Stimulated activated CD8-positive, alpha-beta memory T cell treated with anti-CD3 and anti-CD28 coated beads, Interleukin-15, amount 100 ng/mL, for 48 hours (primary cell): ENCODE data around the gene ATP2B1.

Experiments used
- DNase-seq, 2 donors: peaks; one replicate each; pipeline ENCODE4 v3.0.0-alpha.2; 2020; ENCODE audit warnings: low read depth in 2 of 2

Gene ATP2B1

DNA sequence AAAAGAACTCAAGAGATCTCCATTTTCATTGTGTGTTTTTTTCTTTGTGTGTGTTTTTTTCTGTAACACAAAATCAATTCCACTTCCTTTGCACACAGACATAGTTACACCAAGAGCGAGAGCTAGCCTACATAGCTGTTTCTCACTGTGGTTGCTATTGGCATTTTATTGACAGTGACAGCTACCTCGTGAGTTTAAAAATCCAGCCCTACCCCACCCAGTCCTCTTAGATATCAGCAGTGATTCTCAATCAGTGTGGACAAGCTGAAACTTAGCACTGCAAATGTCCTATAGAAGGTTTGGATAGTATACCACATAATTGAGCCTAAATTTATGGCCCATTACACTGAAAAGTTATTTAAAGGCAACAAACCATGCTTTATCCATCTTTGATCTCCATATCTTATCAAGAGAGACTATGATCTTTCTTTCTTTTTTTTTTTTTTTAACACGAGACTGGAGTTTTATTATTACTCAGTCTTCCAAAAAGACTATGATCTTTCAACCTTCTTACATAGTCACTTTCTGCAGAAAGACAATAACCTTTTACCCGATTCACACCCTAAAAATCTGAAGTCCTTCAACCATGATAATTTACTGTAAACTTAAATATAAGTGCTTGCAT lies 46.8 kb downstream of the ATP2B1 start:
- DNase-seq: no peak

DNA sequence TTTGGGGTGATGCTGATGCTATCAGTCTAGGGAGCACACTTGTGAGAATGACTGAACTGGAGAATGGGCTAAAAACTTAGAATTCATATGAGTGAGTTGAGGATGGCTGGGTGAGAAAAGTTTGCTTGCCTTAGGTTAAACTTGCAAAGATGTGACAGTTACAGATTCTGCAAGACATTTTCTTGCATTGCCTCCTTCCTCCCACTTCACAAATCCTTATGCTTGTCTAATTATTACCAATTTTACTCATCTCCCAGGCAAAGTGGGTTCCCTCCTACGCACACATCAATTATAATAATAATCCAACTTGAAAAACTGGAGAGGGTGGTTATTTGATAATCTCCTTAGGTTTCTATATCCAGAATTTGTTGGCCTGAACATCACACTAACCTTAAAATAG lies 50.9 kb downstream of the ATP2B1 start:
- no peak for DNase-seq

DNA sequence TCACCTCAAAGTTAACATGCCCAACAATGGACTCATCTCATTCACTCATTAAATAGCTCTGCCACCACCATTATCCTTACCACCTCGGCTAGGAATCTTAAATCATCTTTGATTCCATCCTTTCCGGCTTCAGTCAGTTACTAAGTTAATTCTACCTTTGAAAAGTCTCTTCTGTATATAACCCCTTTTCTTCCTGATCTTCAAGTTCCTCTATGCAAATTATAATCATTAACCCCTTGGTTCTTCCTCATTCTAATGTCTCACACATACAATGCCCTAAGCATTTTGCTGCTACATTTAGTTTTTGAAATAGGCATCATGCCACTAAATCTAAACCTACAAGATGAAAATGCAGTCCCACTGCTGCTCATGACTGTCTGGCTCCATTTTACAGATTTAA lies 51.6 kb downstream of the ATP2B1 start:
- no peak for DNase-seq

DNA sequence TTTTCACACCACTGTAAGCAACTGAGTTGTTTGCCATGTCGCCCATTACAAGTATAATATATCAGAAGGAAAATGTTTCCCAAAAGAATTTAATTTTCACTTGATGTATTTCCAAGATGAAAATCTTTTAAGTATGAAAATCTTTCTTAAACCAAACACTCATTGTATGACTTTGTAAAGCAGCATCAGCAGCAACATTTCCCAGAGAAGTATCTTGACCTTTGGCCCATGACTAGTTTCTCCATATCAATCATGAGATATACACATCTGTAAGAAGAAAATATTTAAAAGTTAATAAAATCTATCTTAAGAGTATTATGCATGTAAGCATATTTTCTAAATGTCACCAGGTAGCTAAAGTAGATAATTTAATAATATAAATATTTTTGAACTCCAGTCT lies 52.8 kb downstream of the ATP2B1 start:
- DNase-seq: no peak

- DNase-seq: no peak
Observed at GRCh38 chr12:89651192-89651591, 57.4 kb downstream of the ATP2B1 start.

DNA sequence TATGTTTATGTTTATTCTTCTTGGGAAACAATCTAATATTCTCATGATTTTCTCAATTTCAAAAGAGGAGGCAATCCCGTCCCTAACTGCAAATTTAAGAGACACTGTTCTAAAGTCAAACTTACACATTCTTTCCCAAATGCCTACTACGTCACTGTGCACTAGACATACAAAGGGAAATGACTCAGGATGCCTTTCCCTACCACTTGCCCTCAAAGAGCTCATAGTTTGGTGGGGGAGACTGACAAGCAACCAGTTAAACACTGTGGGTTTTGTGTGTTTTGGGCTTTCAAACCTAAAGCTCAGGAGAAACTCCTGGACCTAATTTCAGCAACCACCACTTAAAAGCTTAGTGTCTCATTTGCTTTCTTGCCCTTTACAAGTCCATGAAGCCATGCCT lies 58.4 kb downstream of the ATP2B1 start:
- no peak for DNase-seq

- DNase-seq: no peak
Observed at GRCh38 chr12:89649820-89650219, 58.8 kb downstream of the ATP2B1 start.

DNA sequence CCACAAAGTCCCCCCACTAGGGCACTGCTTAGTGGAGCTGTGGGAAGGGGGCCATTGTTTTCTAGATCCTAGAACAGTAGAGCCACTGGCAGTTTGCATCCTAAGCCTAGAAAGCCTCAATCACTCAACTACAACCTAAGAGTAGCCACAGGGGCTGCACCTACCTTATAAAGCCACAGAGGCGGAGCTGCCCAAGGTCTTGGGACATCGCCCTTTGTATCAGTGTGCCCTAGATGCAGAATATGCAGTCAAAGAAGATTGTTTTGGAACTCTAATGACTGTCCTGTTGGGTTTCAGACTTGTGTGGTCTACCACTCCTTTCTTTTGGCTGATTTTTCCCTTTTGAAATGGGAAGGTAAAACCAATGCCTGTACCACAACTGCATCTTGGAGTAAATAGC lies 59.5 kb downstream of the ATP2B1 start:
- DNase-seq: no peak

DNA sequence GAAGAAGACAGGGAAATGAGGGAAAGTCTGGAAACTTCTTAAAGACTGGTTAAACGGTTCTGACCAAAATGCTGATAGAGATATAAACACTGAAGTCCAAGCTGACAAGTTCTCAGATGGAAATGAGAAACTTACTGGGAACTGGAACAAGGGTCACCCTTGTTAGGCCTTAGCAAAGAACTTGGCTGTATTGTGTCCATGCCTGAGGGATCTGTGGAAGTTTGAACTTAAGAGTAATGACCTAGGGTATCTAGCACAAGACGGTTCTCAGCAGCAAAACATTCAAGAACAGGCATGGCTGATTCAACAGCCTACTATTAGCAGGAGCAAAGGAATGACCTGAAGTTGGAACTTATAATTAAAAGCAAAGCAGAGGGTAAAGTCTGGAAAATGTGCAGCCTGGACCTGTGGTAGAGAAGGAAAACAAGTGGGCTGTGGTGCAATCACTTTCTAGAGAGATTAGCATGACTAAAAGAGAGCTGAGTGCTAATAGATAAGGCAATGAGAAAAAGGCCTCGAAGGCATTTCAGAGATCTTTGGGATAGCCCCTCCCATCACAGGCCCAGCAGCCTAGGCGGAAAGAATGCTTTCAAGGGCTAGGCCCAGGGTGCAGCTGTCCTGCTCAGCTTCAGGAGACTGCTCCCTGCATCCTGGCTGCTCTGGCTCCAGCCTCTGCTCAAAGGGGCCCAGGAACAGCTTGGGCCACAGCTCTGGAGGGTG lies 60.3 kb downstream of the ATP2B1 start:
- no peak for DNase-seq

DNA sequence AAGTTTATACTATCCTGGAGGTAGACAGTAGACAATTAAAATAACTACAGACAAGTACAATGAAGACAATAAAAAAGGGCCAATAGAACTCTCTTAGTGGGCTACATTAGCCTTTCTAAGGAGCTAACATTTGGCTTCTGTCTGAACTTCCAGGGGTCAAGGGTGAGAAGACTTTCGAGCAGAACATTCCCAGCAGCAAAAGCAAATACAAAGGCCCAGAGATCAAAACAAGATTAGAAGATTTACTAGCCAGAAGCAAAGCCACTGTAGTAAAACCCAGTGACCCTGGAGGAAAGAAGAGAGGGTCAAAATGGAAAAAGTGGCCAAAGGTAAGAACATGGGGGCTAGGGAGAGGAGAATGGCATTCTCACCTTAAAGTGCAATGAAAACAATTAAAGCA lies 63.2 kb downstream of the ATP2B1 start:
- DNase-seq: no peak

DNA sequence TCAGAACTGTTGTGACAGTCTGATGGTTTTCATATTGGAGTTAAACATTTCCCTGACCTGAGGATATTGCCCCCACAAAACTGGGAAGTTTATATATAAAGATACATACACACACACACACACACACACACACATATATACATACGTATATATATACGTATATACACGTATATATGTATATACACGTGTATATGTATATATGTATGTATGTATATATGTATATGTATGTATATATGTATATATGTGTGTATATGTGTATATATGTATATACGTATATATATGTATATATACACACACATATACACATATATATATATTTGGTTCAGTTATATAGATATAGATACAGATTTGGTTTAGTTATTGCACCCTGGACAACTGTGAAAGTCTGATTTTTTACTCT lies 65.7 kb downstream of the ATP2B1 start:
- DNase-seq: no peak

DNA sequence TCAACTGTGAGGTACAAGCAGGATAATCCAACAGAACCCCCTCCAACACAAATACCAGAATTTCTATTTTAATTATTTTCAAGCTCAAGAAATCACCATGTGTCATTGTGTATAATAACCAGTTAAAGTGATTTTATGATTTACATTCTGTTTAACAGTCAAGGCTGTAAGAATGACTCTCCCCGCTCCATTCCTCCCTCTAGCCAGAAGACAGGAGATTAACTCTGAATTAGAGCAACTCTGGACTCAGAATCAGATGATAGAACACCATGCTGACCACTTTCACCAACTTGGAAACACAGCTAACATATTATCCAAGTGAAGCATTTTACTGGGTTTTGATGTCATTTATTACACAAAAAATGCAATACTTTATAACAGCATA lies 71.9 kb downstream of the ATP2B1 start:
- no peak for DNase-seq

DNA sequence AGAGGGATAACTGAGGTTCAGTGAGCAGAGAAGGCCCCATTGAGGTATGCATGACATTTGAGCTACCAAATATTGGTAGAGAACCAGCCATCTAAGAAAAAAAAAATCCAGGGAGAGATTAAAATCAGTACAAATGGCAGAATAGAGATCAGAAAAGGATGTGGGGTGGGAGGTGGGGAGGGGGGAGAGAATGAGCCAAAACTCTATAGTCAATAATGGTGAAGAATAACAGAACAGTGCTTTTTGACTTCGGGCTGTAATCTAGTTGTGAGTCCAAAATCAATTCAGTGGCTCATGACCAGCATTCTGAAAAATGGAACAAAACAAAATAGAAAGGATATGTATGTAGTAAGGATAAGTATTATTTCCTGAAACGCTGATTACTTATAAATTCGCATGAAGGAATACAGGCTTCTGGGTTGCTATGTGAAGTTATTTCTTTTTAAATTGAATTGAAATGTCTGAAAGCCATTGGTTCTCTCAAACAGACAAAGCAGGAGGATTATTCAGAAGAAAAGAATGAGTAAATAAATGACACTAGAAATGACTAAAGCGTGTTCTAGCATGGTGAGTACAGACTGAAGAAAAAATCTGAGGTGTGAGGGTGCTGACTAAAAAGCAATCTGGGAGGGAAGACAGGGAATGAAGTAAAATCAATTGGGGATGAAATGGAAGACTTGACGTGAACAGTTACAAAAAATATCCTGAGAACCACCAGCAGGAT lies 72.4 kb downstream of the ATP2B1 start:
- DNase-seq: no peak

GRCh38 chr12:89634508-89634907 lies 74.1 kb downstream of the ATP2B1 start:
- DNase-seq: no peak

GRCh38 chr12:89632778-89633177 lies 75.9 kb downstream of the ATP2B1 start:
- no peak for DNase-seq

DNA sequence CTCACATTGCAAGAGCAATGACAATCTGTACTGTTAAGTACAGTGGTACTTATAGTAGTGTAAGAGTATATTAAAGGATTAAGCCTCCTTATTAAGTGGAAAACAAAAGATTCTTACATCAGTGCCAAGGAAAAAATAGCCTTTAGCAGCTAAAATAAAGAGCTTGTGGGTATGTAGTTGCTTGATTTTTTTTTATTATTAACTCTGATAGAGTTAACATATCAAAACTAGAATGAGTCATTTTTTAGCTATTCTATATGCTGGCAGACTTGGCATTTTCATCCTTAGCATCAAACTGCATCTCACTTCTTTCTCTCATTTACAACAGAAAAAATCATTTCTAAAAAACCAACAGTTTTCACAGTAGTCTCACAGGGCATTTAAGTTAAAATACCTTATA lies 86.5 kb downstream of the ATP2B1 start:
- no peak for DNase-seq

DNA sequence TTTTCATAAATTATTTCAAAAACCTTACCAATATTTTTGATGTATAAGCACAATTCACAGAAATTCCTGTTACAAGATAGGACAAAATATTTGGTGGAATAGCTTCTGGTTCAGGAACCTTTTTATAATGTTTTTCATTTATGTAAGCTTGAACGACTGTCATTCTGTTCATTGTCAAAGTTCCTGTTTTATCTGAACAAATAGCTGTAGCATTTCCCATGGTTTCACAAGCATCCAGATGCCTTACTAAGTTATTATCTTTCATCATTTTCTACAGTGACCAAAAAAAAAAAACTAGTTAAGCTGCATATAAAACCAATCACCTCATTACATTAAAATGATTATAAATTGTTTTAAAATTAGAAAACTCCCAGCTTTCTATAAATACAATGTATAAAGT lies 87.1 kb downstream of the ATP2B1 start:
- no peak for DNase-seq

GRCh38 chr12:89619764-89620163 lies 88.9 kb downstream of the ATP2B1 start:
- no peak for DNase-seq

DNA sequence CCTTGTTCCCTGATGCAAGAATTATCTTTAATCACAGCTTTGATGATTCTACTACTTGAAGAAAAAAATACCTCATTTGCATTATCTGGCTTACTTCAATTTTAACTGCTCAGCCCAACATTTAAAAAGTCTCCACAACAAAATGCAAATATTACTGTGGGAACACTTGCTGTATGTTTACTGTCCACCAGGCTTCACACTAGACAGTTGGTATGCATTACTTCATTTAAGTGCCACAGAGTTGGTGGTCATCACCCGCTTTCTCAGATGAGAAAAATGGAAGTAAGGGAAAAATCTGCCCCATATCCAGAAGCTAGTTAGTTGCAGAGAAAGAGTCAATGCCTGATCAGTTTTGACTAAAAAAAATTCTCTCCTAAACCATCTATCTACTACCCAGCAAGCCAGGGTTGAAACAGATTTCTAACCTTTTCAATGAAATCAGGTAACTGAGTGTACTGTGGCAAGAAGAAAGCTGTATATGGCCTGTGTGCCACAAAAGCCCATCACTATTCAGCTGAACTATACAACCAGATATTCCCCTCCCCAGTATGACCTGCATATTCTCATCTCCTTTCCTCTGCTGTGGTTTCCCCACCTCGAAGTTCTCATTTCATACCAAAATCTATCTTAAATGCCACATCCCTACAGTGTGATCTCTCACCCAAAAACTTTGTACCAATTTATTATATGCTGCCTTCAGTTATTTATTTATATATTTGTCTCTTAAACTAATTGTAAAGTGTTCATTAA lies 90.3 kb downstream of the ATP2B1 start:
- no peak for DNase-seq

GRCh38 chr12:89610366-89610765 lies 98.3 kb downstream of the ATP2B1 start:
- no peak for DNase-seq

- DNase-seq: no peak
Observed at GRCh38 chr12:89603678-89604077, 105.0 kb downstream of the ATP2B1 start.

- DNase-seq: no peak
Observed at GRCh38 chr12:89597770-89598169, 110.9 kb downstream of the ATP2B1 start.
